GM23338 (cell line): ENCODE data around the gene CUX1.

Source experiments
- EZH2 ChIP-seq: fragments of 200-600 bp; sonication (generic); IDR thresholded peaks from one replicate; pipeline ENCODE4 v1.8.0; 2017; ENCODE audit warnings: antibody characterized with exemption, mild to moderate bottlenecking, low read depth; ENCODE audit not compliant: unreplicated experiment
- EZH2phosphoT487 ChIP-seq: fragments of 200-600 bp; sonication (generic); IDR thresholded peaks from one replicate; pipeline ENCODE4 v1.8.1; 2018; ENCODE audit warnings: antibody characterized with exemption; ENCODE audit not compliant: unreplicated experiment
- TF ChIP-seq, protein P1 (sequence below), 2 experiments: fragments of 200-600 bp in 1 of 2; sonication (generic) in 1 of 2; conservative IDR thresholded peaks; 2 replicates each; pipeline versions ENCODE4 v1.5.1 to v1.6.1; 2016 to 2017; ENCODE audit warnings: antibody characterized with exemption in 2 of 2, low read depth in 2 of 2, mild to moderate bottlenecking in 2 of 2, moderate library complexity in 1 of 2
- TF ChIP-seq, protein P2 (sequence below): IDR thresholded peaks from one replicate; pipeline ENCODE4 v1.6.1; 2018; ENCODE audit warnings: antibody characterized with exemption; ENCODE audit not compliant: unreplicated experiment

DNA sequence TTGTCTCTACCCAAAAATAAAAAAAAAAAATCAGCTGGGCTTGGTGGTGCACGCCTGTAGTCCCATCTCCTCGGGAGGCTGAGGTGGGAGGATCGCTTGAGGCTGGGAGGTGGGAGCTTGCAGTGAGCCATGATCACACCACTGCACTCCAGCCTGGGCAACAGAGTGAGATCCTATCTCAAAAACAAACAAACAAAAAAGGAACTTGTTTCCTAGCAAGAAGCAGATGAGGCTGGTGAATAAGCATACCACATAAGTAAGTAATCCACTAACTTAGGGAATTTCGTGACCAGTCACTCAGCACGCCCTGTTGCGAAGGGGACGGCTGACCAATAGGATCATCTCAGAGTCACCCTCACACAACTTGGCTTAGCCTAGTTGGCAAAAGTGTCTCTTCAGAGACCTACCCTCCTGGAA, 64.6 kb downstream of the CUX1 start:
- TF ChIP-seq, protein P1, sequence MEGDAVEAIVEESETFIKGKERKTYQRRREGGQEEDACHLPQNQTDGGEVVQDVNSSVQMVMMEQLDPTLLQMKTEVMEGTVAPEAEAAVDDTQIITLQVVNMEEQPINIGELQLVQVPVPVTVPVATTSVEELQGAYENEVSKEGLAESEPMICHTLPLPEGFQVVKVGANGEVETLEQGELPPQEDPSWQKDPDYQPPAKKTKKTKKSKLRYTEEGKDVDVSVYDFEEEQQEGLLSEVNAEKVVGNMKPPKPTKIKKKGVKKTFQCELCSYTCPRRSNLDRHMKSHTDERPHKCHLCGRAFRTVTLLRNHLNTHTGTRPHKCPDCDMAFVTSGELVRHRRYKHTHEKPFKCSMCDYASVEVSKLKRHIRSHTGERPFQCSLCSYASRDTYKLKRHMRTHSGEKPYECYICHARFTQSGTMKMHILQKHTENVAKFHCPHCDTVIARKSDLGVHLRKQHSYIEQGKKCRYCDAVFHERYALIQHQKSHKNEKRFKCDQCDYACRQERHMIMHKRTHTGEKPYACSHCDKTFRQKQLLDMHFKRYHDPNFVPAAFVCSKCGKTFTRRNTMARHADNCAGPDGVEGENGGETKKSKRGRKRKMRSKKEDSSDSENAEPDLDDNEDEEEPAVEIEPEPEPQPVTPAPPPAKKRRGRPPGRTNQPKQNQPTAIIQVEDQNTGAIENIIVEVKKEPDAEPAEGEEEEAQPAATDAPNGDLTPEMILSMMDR (conservative IDR thresholded peaks at IDR 0.05; ENCODE audit: low read depth in 2 of 2), result no peak
- TF ChIP-seq EZH2 (no peak), EZH2phosphoT487 (no peak)
- TF ChIP-seq, protein P2, sequence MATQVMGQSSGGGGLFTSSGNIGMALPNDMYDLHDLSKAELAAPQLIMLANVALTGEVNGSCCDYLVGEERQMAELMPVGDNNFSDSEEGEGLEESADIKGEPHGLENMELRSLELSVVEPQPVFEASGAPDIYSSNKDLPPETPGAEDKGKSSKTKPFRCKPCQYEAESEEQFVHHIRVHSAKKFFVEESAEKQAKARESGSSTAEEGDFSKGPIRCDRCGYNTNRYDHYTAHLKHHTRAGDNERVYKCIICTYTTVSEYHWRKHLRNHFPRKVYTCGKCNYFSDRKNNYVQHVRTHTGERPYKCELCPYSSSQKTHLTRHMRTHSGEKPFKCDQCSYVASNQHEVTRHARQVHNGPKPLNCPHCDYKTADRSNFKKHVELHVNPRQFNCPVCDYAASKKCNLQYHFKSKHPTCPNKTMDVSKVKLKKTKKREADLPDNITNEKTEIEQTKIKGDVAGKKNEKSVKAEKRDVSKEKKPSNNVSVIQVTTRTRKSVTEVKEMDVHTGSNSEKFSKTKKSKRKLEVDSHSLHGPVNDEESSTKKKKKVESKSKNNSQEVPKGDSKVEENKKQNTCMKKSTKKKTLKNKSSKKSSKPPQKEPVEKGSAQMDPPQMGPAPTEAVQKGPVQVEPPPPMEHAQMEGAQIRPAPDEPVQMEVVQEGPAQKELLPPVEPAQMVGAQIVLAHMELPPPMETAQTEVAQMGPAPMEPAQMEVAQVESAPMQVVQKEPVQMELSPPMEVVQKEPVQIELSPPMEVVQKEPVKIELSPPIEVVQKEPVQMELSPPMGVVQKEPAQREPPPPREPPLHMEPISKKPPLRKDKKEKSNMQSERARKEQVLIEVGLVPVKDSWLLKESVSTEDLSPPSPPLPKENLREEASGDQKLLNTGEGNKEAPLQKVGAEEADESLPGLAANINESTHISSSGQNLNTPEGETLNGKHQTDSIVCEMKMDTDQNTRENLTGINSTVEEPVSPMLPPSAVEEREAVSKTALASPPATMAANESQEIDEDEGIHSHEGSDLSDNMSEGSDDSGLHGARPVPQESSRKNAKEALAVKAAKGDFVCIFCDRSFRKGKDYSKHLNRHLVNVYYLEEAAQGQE, result no peak
